SW480 (cell line): ENCODE data around the gene NOBOX.
A peak's percentile ranks its signal among the peaks of the same experiment; 100 is the strongest.
"Not testable (repeated sequence)": the region's sequence is repeated elsewhere in the genome, so short reads cannot be mapped to it uniquely, and the experiment has no call there.

ENCODE experiments used
- DNase-seq: peaks from one replicate; pipeline ENCODE4 v3.0.0-alpha.2; 2016; ENCODE audit warnings: low spot score

The NOBOX gene

DNA sequence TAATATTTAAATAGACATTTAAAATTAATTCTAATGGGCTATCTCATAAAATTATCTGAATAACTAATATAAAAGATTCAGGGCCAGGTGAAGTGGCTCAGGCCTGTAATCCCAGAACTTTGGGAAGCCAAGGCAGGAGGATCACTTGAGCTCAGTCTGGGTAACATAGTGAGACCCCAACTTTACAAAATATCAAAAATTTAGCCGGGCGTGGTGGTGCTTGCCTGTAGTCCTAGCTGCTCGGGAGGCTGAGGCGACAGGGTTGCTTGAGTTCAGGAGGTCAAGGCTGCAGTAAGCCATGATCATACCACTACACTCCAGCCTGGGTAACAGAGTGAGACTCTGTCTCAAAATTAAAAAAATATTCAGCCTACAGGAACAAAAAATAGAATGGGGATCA is 12.5 kb downstream of the NOBOX start:
- DNase-seq: no peak

DNA sequence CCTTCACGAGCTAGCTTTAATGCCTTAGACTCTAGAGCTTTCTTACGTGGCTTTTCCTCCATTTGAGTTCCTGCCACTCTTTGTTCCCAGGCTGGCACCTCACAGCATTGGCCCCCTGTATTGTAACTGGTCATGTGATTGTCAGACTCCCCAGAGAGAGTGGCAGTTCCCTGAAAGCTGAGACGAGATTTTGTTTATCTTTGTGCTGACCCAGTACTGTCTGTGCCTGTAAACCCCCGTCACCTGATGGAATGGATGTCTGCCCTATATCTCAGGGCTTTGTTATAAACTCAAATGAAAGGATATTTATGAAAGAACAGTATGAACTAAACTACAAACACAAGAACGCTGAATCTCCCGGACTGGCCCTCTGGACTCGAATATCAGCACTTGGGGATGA is 13.0 kb downstream of the NOBOX start:
- DNase-seq: no peak

DNA sequence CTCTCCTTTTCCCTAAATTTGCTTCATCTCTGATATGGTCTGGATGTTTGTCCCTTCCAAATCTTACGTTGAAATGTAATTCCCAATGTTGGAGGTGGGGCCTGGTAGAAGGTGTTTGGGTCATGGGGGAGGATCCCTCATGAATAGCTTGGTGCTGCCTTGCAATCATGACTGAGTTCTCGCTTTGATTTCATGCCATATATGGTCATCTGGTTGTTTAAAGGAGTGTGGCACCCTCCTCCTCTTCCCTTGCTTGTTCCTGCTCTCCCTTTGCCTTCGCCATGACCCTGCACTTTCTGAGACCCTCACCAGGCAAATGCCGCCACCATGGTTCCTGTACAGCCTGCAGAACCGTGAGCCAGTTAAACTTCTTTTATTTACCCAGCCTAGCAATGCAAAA is 14.5 kb downstream of the NOBOX start:
- DNase-seq: no peak

DNA sequence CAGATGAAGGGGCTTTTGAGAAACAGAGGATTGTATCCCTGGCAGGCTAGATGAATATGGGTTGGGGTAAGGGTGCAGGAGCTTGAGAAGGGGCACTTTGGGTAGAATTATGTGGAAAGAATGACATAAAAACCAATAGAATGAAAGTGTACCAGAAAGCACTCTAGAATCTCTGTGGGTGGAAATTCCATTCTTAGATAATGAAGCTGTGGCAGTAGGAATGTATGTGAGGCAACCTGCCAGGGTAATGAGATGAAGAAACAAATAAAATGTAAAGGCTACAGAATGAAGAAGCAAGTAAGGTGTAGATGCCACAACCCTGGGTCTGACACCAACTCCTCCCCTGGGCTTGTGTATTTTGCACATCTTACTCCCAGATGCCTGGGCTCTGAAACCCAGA is 16.8 kb downstream of the NOBOX start:
- DNase-seq: no peak

DNA sequence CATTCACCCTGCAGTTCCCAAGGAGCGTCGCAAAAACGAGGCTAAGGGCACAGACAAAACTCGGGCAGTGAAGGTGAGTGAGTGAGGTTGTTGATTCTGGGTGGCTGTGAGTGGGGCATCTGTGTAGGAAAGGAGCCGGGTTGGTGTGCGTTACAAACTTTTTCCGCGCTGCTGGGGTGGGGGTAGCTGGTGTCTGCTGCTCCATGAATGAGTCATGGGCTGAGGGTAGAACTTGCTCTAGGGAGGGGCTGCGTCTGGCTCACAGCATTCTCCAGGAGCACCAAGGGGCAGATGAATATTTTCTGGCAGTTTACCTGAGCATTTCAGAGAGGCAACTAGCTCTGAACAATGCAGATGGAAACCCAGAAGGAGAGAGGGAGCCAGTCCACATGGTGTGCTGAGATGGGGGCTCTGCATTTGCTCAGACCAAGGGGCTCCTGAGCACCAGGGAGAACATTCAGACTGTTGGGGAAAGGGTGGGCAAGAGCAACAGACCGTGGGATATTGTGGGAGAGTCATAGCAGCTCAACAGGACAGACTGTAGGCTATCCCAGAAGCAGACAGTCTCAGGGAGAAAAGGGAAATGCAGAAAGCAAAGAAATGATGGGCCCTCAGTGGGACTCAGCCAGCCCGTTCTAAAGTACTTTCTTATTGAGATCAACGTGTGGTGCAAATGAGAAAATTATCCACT is 18.8 kb downstream of the NOBOX start:
- DNase-seq: peak; percentile 50

DNA sequence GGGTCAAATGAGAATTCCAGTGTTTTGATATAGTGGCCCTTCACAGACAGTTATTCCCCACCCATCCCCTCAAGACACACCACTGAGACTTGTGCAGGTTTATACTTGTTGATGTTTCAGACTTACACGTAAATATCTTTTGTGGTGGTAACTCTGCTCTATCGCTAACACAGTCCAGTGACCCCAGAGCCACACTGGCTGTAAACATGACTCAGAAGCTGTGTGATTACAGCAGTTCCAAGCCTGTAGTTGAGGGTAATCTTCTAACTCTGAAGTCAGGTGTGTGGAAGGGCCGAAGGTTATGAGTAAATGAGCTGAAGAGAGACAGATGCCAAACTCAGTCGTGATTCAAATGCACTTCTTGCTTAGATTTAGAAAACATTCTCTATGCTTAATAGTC is 19.4 kb downstream of the NOBOX start:
- peak; percentile 62 for DNase-seq

DNA sequence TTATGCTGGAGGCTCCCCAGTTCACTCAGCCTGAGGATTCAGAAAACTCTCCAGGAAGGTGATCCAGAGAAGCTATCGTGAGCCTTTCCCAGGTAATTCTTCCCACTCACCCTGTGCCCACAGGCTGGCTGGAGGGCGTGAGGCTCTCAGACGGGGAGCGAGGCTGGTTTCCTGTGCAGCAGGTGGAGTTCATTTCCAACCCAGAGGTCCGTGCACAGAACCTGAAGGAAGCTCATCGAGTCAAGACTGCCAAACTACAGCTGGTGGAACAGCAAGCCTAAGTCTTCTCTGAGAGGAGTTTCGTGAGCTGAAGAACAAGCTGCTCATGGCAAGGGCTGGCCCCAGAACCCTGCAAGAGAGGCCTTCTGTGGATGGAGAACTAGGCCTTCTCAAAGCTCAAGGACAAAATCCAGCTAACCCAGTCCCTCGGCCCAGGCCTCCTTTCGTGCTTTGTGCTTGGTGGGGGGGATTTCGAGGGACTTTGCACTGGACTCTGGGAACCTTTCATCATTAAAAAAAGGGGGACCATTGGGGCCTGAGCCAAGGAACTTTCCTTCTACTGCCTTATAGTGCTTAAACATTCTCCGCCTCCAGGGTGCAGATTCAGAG is 23.6 kb downstream of the NOBOX start:
- DNase-seq: no peak

DNA sequence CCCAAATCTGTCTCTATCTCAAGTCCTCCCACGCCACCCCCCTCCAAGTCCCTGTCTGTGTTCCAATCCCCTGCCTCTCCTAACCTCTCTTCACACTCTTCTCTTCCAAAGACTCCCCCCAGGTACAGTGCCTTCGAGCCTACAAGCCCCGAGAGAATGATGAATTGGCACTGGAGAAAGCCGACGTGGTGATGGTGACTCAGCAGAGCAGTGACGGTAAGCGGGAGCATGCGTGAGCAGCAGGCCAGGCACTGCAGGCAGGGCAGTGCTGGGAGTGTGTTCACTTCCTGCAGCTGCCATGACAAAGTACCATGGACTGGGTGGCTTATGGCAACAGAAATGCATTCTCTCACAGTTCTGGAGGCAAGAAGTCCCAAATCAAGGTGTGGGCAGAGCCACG is 24.8 kb downstream of the NOBOX start:
- no peak for DNase-seq

DNA sequence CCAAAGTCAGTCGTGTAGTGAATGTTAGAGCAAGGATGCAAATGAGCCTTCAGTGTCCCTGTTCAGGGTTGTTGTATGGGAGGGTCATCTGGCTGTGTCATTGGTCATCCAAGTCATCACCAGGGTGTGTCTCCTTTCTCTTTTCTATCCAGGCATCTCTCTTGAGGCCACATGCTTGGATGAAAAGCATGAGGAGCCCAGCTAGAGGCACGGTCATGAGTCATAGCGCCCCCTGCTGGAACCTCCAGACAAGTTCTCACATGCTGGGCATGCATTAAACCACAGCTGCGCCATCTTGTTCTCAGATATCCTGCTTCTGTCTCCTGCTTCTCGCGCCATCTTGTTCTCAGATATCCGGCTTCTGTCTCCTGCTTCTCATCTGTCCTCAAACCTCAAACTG is 34.3 kb downstream of the NOBOX start:
- not testable (repeated sequence) for DNase-seq

DNA sequence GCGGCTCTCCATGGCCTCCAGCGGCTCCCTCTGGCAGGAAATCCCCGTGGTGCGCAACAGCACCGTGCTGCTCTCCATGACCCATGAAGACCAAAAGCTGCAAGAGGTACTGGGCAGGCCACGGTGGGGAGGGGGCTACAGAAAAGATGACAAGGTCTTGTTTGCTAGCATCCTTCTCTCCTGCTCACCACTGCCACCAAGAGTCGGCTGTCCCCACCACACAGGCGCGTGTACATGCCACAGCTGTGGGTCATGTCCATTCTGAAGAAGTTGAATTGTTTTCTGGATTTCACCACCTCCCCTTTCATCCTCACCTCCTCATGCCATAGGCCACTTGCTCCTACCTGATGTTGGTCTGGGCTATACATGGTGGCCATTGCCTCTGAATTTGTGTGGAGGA is 36.2 kb downstream of the NOBOX start:
- not testable (repeated sequence) for DNase-seq

DNA sequence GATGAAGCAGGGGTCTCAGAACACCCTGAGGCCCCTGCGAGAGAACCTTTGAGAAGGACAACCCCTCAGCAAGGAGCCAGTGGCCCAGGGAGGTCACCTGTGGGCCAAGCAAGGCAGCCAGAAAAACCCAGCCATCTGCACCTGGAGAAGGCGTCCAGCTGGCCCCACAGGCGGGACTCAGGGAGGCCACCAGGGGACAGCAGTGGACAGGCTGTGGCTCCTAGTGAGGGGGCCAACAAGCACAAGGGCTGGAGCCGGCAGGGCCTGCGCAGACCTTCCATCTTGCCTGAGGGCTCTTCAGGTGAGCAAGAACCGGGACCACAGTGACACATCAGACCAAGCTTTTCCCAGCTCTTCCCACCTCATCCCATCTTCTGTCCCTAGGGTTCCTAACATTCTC is 38.0 kb downstream of the NOBOX start:
- not testable (repeated sequence) for DNase-seq

DNA sequence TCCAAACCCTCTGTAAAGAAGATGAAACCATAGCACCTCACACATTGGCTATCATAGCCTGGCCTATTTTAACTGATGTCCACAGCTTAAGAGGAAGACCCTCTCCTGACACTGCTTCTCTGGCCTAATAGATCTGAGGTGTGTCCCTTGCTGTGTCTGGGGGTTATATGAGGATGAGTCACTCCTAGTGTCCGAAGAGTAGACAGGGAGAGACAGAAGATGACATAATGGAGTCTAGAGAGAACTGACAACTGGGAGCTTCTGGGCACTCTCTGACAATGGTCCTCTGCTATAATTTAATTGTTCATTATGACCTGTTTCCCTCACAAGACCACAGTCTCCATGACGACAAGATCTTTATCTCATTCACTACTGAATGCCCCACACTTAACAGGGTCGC is 41.4 kb downstream of the NOBOX start:
- not testable (repeated sequence) for DNase-seq

DNA sequence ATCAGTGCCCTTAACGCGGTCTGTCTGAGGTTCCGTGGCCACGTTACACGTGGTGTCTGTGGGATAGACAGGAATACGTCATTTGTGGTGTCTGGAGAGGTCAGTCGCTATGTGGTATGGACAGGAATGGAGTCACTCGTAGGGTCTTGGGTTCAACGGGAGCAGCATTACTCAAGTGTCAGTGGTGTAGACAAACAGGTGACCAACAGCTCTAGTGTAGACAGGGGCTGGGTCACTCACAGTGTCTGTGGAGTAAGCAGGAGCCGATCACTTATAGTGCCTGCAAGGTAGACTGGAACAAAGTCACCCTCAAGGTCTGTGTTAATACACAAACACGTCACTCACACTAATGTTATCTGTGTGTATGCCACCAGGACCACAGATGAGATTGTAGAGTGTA is 46.6 kb downstream of the NOBOX start:
- DNase-seq: not testable (repeated sequence)

DNA sequence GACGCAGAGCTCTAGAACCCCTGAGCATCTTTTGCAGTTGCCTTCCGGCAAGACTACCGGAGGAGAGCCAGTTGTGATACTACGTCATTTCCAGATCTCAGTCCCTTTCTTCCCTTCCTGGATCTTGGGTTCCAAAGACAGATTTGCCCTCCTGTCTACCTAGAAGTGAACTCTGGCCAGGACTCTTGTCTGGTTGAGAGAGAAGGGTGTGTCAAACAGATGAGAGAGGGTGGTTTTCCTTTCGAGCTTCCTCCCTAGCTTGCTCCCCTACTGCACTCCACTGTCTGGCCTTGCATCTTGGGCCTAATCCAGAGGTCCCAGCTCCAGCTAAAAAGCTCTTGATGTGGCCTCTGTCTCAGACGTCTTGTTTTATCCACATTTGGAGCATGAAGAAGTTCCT is 47.3 kb downstream of the NOBOX start:
- not testable (repeated sequence) for DNase-seq

DNA sequence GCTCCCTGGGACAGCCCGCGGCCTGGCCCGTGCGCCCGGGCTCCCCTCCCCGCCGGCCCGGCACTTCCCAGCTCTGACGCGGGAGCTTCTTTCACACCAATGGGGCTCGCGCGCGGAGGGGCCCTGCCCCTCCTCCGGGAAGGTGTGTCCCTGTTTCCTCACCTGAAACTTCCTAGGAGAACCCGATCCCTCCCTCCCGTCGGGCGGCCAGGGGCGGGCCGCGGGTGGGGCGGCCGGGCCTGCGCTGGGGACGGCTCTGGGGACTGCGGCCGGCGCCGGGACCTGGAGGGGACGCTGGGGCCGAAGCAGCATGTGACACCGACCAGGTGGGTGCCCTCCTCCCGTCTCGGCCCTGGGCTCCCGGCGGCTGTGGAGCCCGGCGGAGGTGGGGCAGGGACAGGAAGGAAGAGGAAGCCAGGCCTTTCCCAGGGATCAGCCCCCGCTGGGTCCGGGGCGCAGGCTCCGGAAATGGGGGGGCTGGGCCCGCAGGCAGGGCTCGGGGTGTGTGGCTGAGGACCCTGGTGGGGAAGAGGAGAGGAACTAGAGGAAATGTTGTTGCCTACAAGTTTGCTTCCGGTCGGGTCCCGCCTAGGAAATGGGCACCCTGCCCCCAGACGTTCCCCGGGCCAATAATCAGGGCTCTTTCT is 48.2 kb downstream of the NOBOX start, which contains the start of gene ARHGEF5:
TSS of gene ARHGEF5 (plus strand) at position 227 of the 647 bp plus-strand sequence. CDS start 7,268 bp downstream, outside the sequence.
- DNase-seq: not testable (repeated sequence)

DNA sequence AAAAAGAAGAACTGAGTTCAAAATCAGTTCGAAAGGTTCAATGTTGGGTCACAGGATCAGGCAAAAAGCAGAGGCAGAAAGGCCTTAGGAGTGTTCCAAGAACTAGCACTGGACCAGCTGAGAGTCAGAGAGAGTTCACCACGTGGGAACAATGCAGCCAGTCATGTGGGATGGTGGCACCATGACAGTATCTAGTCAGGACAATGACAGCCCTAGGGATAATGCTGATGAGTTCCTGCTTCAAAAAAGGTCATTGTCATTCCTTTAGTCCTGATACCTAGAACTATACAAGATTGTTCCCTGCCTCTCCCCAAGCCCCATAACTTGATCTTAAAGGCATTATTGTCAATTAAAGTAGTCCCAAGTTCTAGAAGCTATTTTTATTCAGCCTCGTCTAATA is 51.8 kb downstream of the NOBOX start:
- DNase-seq: not testable (repeated sequence)

DNA sequence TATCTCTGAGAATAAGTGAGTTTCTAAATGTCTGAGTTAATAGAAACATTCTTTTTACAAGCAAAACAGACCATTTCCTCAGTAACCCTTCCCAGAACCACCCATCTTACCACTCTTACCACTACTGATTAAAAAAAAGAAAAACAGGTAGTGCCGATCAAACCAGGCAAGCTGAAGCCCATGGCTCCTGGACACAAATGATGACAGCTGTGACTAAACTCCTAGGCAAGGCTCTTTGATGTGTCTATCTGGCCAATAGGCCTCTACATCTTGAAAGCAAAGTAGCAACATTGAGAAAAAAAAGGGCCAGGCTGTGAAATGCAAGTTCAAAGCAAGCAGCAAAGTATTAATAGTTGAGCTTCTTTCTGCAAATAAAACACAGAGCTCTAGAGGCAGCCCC is 54.9 kb downstream of the NOBOX start:
- not testable (repeated sequence) for DNase-seq
